ENCODE measurements around the gene SLC7A8.

SLC7A8 gene

GRCh38 chr14:23128969-23129758 is 54.3 kb downstream of the SLC7A8 start:
- no peak for DNase-seq

- DNase-seq, result no peak
Observed at GRCh38 chr14:23127861-23128260, 55.6 kb downstream of the SLC7A8 start.

- no peak for DNase-seq
Observed at GRCh38 chr14:23126548-23127278, 56.7 kb downstream of the SLC7A8 start.

GRCh38 chr14:23125933-23126524 is 57.4 kb downstream of the SLC7A8 start:
- DNase-seq, result no peak

GRCh38 chr14:23125011-23125410 is 58.4 kb downstream of the SLC7A8 start:
- DNase-seq, result no peak

GRCh38 chr14:23124337-23124954 is 59.0 kb downstream of the SLC7A8 start:
- no peak for DNase-seq

- DNase-seq, result no peak
Observed at GRCh38 chr14:23123419-23123818, 60.0 kb downstream of the SLC7A8 start.

GRCh38 chr14:23122086-23122485 is 61.4 kb downstream of the SLC7A8 start:
- DNase-seq, result no peak

GRCh38 chr14:23121361-23121771 is 62.1 kb downstream of the SLC7A8 start:
- no peak for DNase-seq

GRCh38 chr14:23120541-23121251 is 62.8 kb downstream of the SLC7A8 start:
- DNase-seq, result peak; percentile 73

GRCh38 chr14:23119363-23120327 is 63.8 kb downstream of the SLC7A8 start:
- peak; percentile 25 for DNase-seq

GRCh38 chr14:23118506-23119362 is 64.7 kb downstream of the SLC7A8 start, which contains the start of gene CEBPE:
CEBPE (minus strand) TSS chr14:23119255; CDS start chr14:23119091, 164 bp downstream.
- no peak for DNase-seq

- no peak for DNase-seq
Observed at GRCh38 chr14:23117371-23118020, 66.0 kb downstream of the SLC7A8 start.

GRCh38 chr14:23115918-23116317 is 67.5 kb downstream of the SLC7A8 start:
- DNase-seq, result no peak

GRCh38 chr14:23115039-23115731 is 68.3 kb downstream of the SLC7A8 start:
- no peak for DNase-seq

GRCh38 chr14:23114669-23115038 is 68.8 kb downstream of the SLC7A8 start:
- no peak for DNase-seq

GRCh38 chr14:23114120-23114458 is 69.4 kb downstream of the SLC7A8 start:
- DNase-seq, result no peak

- DNase-seq, result no peak
Observed at GRCh38 chr14:23113431-23114119, 69.9 kb downstream of the SLC7A8 start.
